Neutrophil (primary cell): ENCODE results near the gene PDE1C.

Experiments used
- H3K27ac ChIP-seq: fragments of 200-600 bp; sonication (generic); 2 replicates; pipeline ENCODE4 v1.5.1; 2016; ENCODE audit warnings: mild to moderate bottlenecking, moderate library complexity
- H3K27me3 ChIP-seq: fragments of 200-600 bp; sonication (generic); 2 replicates; pipeline ENCODE4 v1.6.0; 2016; ENCODE audit warnings: mild to moderate bottlenecking
- H3K36me3 ChIP-seq: fragments of 200-600 bp; sonication (generic); 2 replicates; pipeline ENCODE4 v1.5.1; 2017
- H3K4me1 ChIP-seq, 2 experiments: fragments of 200-600 bp in 1 of 2; sonication (generic) in 1 of 2; 1 replicate in 1 of 2; 2 replicates in 1 of 2; pipeline versions ENCODE4 v1.5.1 to v1.6.1; 2013 to 2016; ENCODE audit warnings: low read depth in 1 of 2, low read length in 1 of 2, mild to moderate bottlenecking in 1 of 2, moderate library complexity in 1 of 2; ENCODE audit not compliant: control insufficient read depth in 1 of 2, insufficient read depth in 1 of 2
- H3K4me3 ChIP-seq, 2 experiments: fragments of 200-600 bp in 1 of 2; sonication (generic) in 1 of 2; 1 replicate in 1 of 2; 2 replicates in 1 of 2; pipeline ENCODE4 v1.5.1; 2013 to 2016; ENCODE audit warnings: low read depth in 1 of 2, low read length in 1 of 2, mild to moderate bottlenecking in 1 of 2, moderate library complexity in 1 of 2
- H3K9me3 ChIP-seq: fragments of 200-600 bp; sonication (generic); 2 replicates; pipeline ENCODE4 v1.5.1; 2016
- TF ChIP-seq, protein P1 (sequence below): fragments of 200-600 bp; sonication (generic); IDR thresholded peaks from 2 replicates; pipeline ENCODE4 v1.5.1; 2016; ENCODE audit warnings: antibody characterized with exemption

PDE1C gene

GRCh38 chr7:32108651-32109050, 38.4 kb upstream of the PDE1C start:
- H3K4me1 ChIP-seq = no peaks in the 10 kb centered on the region
- H3K27me3 ChIP-seq = no peaks in the 10 kb centered on the region
- no peak overlapping the region for H3K27ac ChIP-seq
- H3K9me3 ChIP-seq = peaks cover 9% of the 10 kb centered on the region
- no peaks in the 10 kb centered on the region for H3K36me3 ChIP-seq
- no peak overlapping the region for H3K4me3 ChIP-seq
- TF ChIP-seq, protein P1, sequence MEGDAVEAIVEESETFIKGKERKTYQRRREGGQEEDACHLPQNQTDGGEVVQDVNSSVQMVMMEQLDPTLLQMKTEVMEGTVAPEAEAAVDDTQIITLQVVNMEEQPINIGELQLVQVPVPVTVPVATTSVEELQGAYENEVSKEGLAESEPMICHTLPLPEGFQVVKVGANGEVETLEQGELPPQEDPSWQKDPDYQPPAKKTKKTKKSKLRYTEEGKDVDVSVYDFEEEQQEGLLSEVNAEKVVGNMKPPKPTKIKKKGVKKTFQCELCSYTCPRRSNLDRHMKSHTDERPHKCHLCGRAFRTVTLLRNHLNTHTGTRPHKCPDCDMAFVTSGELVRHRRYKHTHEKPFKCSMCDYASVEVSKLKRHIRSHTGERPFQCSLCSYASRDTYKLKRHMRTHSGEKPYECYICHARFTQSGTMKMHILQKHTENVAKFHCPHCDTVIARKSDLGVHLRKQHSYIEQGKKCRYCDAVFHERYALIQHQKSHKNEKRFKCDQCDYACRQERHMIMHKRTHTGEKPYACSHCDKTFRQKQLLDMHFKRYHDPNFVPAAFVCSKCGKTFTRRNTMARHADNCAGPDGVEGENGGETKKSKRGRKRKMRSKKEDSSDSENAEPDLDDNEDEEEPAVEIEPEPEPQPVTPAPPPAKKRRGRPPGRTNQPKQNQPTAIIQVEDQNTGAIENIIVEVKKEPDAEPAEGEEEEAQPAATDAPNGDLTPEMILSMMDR = no peak

GRCh38 chr7:32104766-32105165, 34.6 kb upstream of the PDE1C start:
- no peak overlapping the region for H3K4me3 ChIP-seq
- H3K27me3 ChIP-seq = no peaks in the 10 kb centered on the region
- no peaks in the 10 kb centered on the region for H3K9me3 ChIP-seq
- H3K27ac ChIP-seq = no peak overlapping the region
- TF ChIP-seq, protein P1 = no peak
- H3K4me1 ChIP-seq = no peaks in the 10 kb centered on the region
- H3K36me3 ChIP-seq = no peaks in the 10 kb centered on the region

DNA sequence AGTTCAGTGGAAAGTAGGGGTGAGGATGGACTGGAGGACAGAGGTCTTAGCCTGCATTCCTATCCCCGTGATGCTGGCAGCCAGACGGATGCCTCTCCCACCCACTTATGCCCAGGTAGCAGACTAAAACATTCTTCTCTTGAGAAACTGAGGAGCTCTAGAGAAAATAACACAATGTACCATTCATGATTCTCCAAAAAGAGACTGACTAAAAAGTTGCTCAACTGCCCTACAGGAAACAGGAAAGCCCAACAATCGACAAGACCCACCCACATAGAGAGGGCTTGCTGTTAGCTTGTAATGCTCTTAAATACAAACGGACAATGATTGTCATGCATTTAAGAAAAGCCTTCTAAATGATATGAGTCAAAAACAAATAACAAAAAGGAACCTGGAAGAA, 33.2 kb upstream of the PDE1C start:
- Histone ChIP-seq H3K4me3 (no peak overlapping the region), H3K36me3 (no peaks in the 10 kb centered on the region), H3K27me3 (no peaks in the 10 kb centered on the region), H3K27ac (no peak overlapping the region), H3K9me3 (no peaks in the 10 kb centered on the region), H3K4me1 (no peaks in the 10 kb centered on the region)
- TF ChIP-seq, protein P1 = no peak

DNA sequence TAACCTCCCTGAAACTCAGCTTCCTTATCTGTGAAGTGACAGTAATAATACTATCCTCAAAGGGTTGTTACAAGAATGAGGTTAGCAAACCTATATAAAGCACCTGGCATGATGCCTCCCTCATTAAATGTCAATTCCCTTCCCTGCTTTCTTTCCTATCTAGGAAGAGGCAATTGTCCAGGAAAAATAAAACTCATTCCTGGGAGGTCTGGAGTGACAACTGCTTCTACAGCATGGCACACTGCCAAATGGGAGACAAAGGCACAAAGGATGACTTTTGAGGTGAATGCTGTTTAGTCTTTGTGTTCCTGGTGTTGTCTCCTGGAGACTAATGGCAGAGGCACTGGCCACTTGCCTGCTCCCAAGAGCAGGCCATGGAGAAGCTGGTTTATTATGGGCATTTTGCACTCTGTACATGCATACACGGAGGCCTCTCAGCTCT, 32.2 kb upstream of the PDE1C start:
- Histone ChIP-seq H3K4me1 (no peaks in the 10 kb centered on the region), H3K36me3 (no peaks in the 10 kb centered on the region), H3K27me3 (no peaks in the 10 kb centered on the region), H3K27ac (no peak overlapping the region), H3K4me3 (no peak overlapping the region), H3K9me3 (no peaks in the 10 kb centered on the region)
- TF ChIP-seq, protein P1 = no peak

- H3K4me1 ChIP-seq = no peaks in the 10 kb centered on the region
- no peaks in the 10 kb centered on the region for H3K9me3 ChIP-seq
- no peak overlapping the region for H3K27ac ChIP-seq
- no peaks in the 10 kb centered on the region for H3K36me3 ChIP-seq
- TF ChIP-seq, protein P1 = no peak
- no peak overlapping the region for H3K4me3 ChIP-seq
- no peaks in the 10 kb centered on the region for H3K27me3 ChIP-seq
Measured at GRCh38 chr7:32100407-32100907, 30.2 kb upstream of the PDE1C start.

GRCh38 chr7:32094516-32094915, 24.3 kb upstream of the PDE1C start:
- Histone ChIP-seq H3K36me3 (no peaks in the 10 kb centered on the region), H3K4me3 (no peak overlapping the region), H3K27ac (no peak overlapping the region), H3K4me1 (no peaks in the 10 kb centered on the region), H3K27me3 (no peaks in the 10 kb centered on the region), H3K9me3 (no peaks in the 10 kb centered on the region)
- TF ChIP-seq, protein P1 = no peak
